Activated CD8-positive, alpha-beta T cell treated with anti-CD3 and anti-CD28 coated beads for 36 hours (primary cell): Measurements from ENCODE around the gene RAE1. TPM values are rescaled to one million over a fixed set of nuclear protein-coding genes. Genes with fewer than 3 reads are reported as not detected.
A peak's percentile ranks its signal among the peaks of the same experiment; 100 is the strongest.

Source experiments
- ATAC-seq: fragments of 200-7000 bp; cut with Tn5 transposase; one replicate; pipeline ENCODE4 v1.10.0; 2021; ENCODE audit warnings: mild to moderate bottlenecking, moderate library complexity
- CTCF ChIA-PET: fragments of 350-600 bp; sonication (Branson Sonifier 250); formaldehyde crosslinking; loops from one replicate; lab custom pipeline; 2021; ENCODE audit warnings: antibody characterized with exemption; lab: Charles Lee
- POLR2A ChIA-PET: fragments of 350-600 bp; sonication (Branson Sonifier 250); formaldehyde crosslinking; loops from one replicate; lab custom pipeline; 2021; ENCODE audit warnings: antibody characterized with exemption; lab: Charles Lee
- DNase-seq: peaks from one replicate; pipeline ENCODE4 v3.0.0-alpha.2; 2020
- H3K27ac Mint-ChIP-seq: one replicate; pipeline ENCODE4 v1.8.0; 2021; ENCODE audit warnings: mild to moderate bottlenecking, mixed read lengths
- H3K27me3 Mint-ChIP-seq: one replicate; pipeline ENCODE4 v1.8.0; 2021; ENCODE audit warnings: mixed read lengths
- H3K36me3 Mint-ChIP-seq: one replicate; pipeline ENCODE4 v1.8.0; 2021; ENCODE audit warnings: low read depth, mixed read lengths
- H3K4me1 Mint-ChIP-seq: one replicate; pipeline ENCODE4 v1.8.0; 2021; ENCODE audit warnings: low read depth, mixed read lengths
- H3K4me3 Mint-ChIP-seq: one replicate; pipeline ENCODE4 v1.8.0; 2021; ENCODE audit warnings: mild to moderate bottlenecking, moderate library complexity, mixed read lengths
- H3K9me3 Mint-ChIP-seq: one replicate; pipeline ENCODE4 v1.8.0; 2021; ENCODE audit warnings: mixed read lengths
- CTCF ChIP-seq: fragments of 200-600 bp; IDR thresholded peaks from one replicate; pipeline ENCODE4 v1.8.0; 2022; ENCODE audit warnings: antibody characterized with exemption, mild to moderate bottlenecking
- intact Hi-C: fragments of 100-400 bp; cut with micrococcal nuclease; formaldehyde crosslinking; loops from one replicate; pipeline ENCODE4 v1.10.0; 2022
- total RNA-seq, 2 experiments: library from RNA; stranded (reverse); gene quantifications; one replicate each; pipeline ENCODE4 v1.2.3, GENCODE V29; 2021

RAE1 gene
- total RNA-seq, result 10 to 100 TPM; 41.1 to 42.9 TPM

- peaks cover 29% of the 10 kb centered on the region for H3K36me3 Mint-ChIP-seq
- no peaks in the 10 kb centered on the region for H3K9me3 Mint-ChIP-seq
- TF ChIP-seq CTCF, result no peak
- DNase-seq, result peak; percentile 94
- ChIA-PET POLR2A (interaction anchor here (0.8 to 1.2 kb wide), 4 partner anchors 19 to 127 kb away, joined by 3 to 4 read pairs (median 4); partner anchors contain the start of gene RBM38), CTCF (interaction anchor here (1.4 kb wide), 2 partner anchors 31 to 47 kb away, joined by 3 to 5 read pairs; no protein-coding TSS in a partner anchor)
- intact Hi-C loops, result no loop called here
- H3K27me3 Mint-ChIP-seq, result no peaks in the 10 kb centered on the region
- H3K27ac Mint-ChIP-seq, result peak within 1 kb of the TSS; percentile 91
- H3K4me3 Mint-ChIP-seq, result peak within 1 kb of the TSS; percentile 84
- ATAC-seq, result peak; percentile 88
- H3K4me1 Mint-ChIP-seq, result peaks cover 26% of the 10 kb centered on the region
Measured at GRCh38 chr20:57351042-57351783, at the start of gene RAE1. RAE1 (plus strand) TSS chr20:57351255; CDS start chr20:57354039, 2,784 bp downstream.

- DNase-seq, result no peak
- no peak for TF ChIP-seq CTCF
- Mint-ChIP-seq H3K9me3 (no peaks in the 10 kb centered on the region), H3K4me1 (no peaks in the 10 kb centered on the region), H3K27me3 (peaks cover 3% of the 10 kb centered on the region), H3K36me3 (no peaks in the 10 kb centered on the region), H3K27ac (no peak overlapping the region), H3K4me3 (no peak overlapping the region)
- intact Hi-C loops, result no loop called here
- no peak for ATAC-seq
- POLR2A ChIA-PET, result no interaction called here
- CTCF ChIA-PET, result no interaction called here
Measured at GRCh38 chr20:57306747-57307146, 44.3 kb upstream of the RAE1 start.

GRCh38 chr20:57308451-57309271 lies 42.4 kb upstream of the RAE1 start:
- no peaks in the 10 kb centered on the region for H3K36me3 Mint-ChIP-seq
- intact Hi-C loops, result no loop called here
- no peaks in the 10 kb centered on the region for H3K9me3 Mint-ChIP-seq
- peaks cover 3% of the 10 kb centered on the region for H3K27me3 Mint-ChIP-seq
- no peak overlapping the region for H3K4me3 Mint-ChIP-seq
- ATAC-seq (no peak), DNase-seq (no peak)
- H3K4me1 Mint-ChIP-seq, result no peaks in the 10 kb centered on the region
- ChIA-PET CTCF (interaction anchor here (0.6 kb wide), 1 partner anchor 519 kb away, joined by 3 read pairs; no protein-coding TSS in a partner anchor), POLR2A (no interaction called here)
- H3K27ac Mint-ChIP-seq, result no peak overlapping the region
- no peak for TF ChIP-seq CTCF

- H3K27ac Mint-ChIP-seq, result no peak overlapping the region
- H3K4me3 Mint-ChIP-seq, result no peak overlapping the region
- H3K9me3 Mint-ChIP-seq, result no peaks in the 10 kb centered on the region
- no peak for TF ChIP-seq CTCF
- no peaks in the 10 kb centered on the region for H3K4me1 Mint-ChIP-seq
- ATAC-seq (no peak), DNase-seq (no peak)
- no peaks in the 10 kb centered on the region for H3K36me3 Mint-ChIP-seq
- CTCF ChIA-PET, result interaction anchor here (0.8 kb wide), 1 partner anchor 344 kb away, joined by 3 read pairs; no protein-coding TSS in a partner anchor
- H3K27me3 Mint-ChIP-seq, result peaks cover 3% of the 10 kb centered on the region
- intact Hi-C loops, result no loop called here
- POLR2A ChIA-PET, result no interaction called here
Measured at GRCh38 chr20:57309544-57310115, 41.4 kb upstream of the RAE1 start.
